Psoas muscle (tissue), 8 donors: ENCODE results near the gene ODC1. TPM values are rescaled to one million over a fixed set of nuclear protein-coding genes. Genes with fewer than 3 reads are reported as not detected.

Experiments used
- ATAC-seq, 4 donors: fragments of 200-7000 bp; cut with Tn5 transposase; one replicate each; pipeline ENCODE4 v1.9.1; 2020; ENCODE audit warnings: moderate library complexity in 3 of 4, mild to moderate bottlenecking in 2 of 4
- DNase-seq, 2 donors: peaks; one replicate each; pipeline ENCODE4 v3.0.0-alpha.2; 2020
- H3K27ac ChIP-seq: fragments of 200-600 bp; one replicate; pipeline ENCODE4 v1.8.0; 2022
- H3K27me3 ChIP-seq, 3 donors: fragments of 200-600 bp in 1 of 3; one replicate each; pipeline versions ENCODE4 v1.6.1 to v1.8.0; 2013 to 2022; ENCODE audit warnings: low read length in 2 of 3, mild to moderate bottlenecking in 2 of 3, moderate library complexity in 1 of 3; ENCODE audit not compliant: insufficient read depth in 3 of 3
- H3K36me3 ChIP-seq, 2 donors: fragments of 200-600 bp in 1 of 2; one replicate each; pipeline versions ENCODE4 v1.6.1 to v1.8.0; 2013 to 2022; ENCODE audit warnings: low read depth in 1 of 2, mild to moderate bottlenecking in 1 of 2, moderate library complexity in 1 of 2; ENCODE audit not compliant: insufficient read depth in 1 of 2
- H3K4me1 ChIP-seq: fragments of 200-600 bp; one replicate; pipeline ENCODE4 v1.8.0; 2022
- H3K4me3 ChIP-seq: fragments of 200-600 bp; one replicate; pipeline ENCODE4 v1.8.0; 2022; ENCODE audit warnings: mild to moderate bottlenecking
- H3K9me3 ChIP-seq: fragments of 200-600 bp; one replicate; pipeline ENCODE4 v1.8.0; 2022
- CTCF ChIP-seq: fragments of 200-600 bp; IDR thresholded peaks from one replicate; pipeline ENCODE4 v1.8.0; 2022; ENCODE audit warnings: antibody characterized with exemption
- WGBS, 3 donors: extraction: QIAGEN DNeasy Blood & Tissue Kit; methylation state at CpG; one replicate each; pipeline versions ENCODE4 v1.1.6 to v1.1.7; 2013; 5-methylcytosine and 5-hydroxymethylcytosine counted together
- intact Hi-C, 2 donors: fragments of 100-400 bp; cut with DNase I; formaldehyde crosslinking; loops; one replicate each; pipeline versions ENCODE4 v1.11.0 to v1.14.2; 2022
- polyA plus RNA-seq, 3 donors: library from polyadenylated mRNA; stranded (reverse); fragments of 200-250 nt; gene quantifications; one replicate each; pipeline ENCODE4 v1.2.3, GENCODE V29; 2013
- total RNA-seq, 4 donors: library from RNA; stranded (reverse); fragmentation: NEBNext Ultra II Directional in 2 of 4; extraction: Animal tissue kit (Norgen Biotek cat#: 25700) in 2 of 4; gene quantifications; one replicate each; pipeline versions ENCODE4 v1.2.1 to v1.2.4, GENCODE V29; 2021 to 2023
- donor health status: healthy with polysubstance abuse.
- donor health status: DM: no; HTN: no; CAD: no; lungs with moderate emphysema.
- donor health status: Bipolar disorder and iron deficiency.
- donor health status: healthy.
- donor health status: DM: yes; HTN: yes; CAD: no.
- donor health status: DM: no; HTN: no; CAD: no.
- donor health status: DM: no; HTN: no; CAD: no.
- donor health status: DM: yes; HTN: yes; CAD: no.

The ODC1 gene
- total and polyA plus RNA-seq, 7 donors, result 56.8 to 226 (median 106) TPM

GRCh38 chr2:10398496-10398895 lies 49.6 kb downstream of the ODC1 start:
- no peaks in the 10 kb centered on the region for H3K4me1 ChIP-seq
- no peaks in the 10 kb centered on the region for H3K9me3 ChIP-seq
- intact Hi-C loops, result no loop called here
- no peak for TF ChIP-seq CTCF
- WGBS, 3 donors, result 60 to 72% (median 72%) methylated on average over 14 of the region's 14 CpGs
- H3K36me3 ChIP-seq, result no peaks in the 10 kb centered on the region
- no peak overlapping the region for H3K4me3 ChIP-seq
- no peaks in the 10 kb centered on the region for H3K27me3 ChIP-seq
- no peak for ATAC-seq
- H3K27ac ChIP-seq, result no peak overlapping the region
- DNase-seq, result no peak

GRCh38 chr2:10397878-10398277 lies 50.2 kb downstream of the ODC1 start:
- 34 to 50% (median 43%) methylated on average over 4 of the region's 4 CpGs for WGBS, 3 donors
- no peak overlapping the region for H3K4me3 ChIP-seq
- H3K9me3 ChIP-seq, result no peaks in the 10 kb centered on the region
- DNase-seq, result no peak
- TF ChIP-seq CTCF, result no peak
- H3K27me3 ChIP-seq, result no peaks in the 10 kb centered on the region
- intact Hi-C loops, result no loop called here
- ATAC-seq, result peak in 3 of 4 donors; percentile 31 to 65 (median 61)
- H3K27ac ChIP-seq, result no peak overlapping the region
- no peaks in the 10 kb centered on the region for H3K4me1 ChIP-seq
- H3K36me3 ChIP-seq, result no peaks in the 10 kb centered on the region

- Histone ChIP-seq H3K27me3 (no peaks in the 10 kb centered on the region), H3K9me3 (no peaks in the 10 kb centered on the region), H3K4me3 (no peak overlapping the region), H3K36me3 (no peaks in the 10 kb centered on the region), H3K4me1 (no peaks in the 10 kb centered on the region), H3K27ac (no peak overlapping the region)
- WGBS, 3 donors, result 71 to 74% (median 74%) methylated on average over 16 of the region's 16 CpGs
- intact Hi-C loops, result no loop called here
- no peak for TF ChIP-seq CTCF
- ATAC-seq, result peak in 2 of 4 donors; percentile 5 to 24
- DNase-seq, result no peak
These were observed 50.7 kb downstream of the ODC1 start for GRCh38 chr2:10397297-10397875.

GRCh38 chr2:10396464-10396863 lies 51.7 kb downstream of the ODC1 start:
- DNase-seq (no peak), ATAC-seq (no peak)
- Histone ChIP-seq H3K27me3 (no peaks in the 10 kb centered on the region), H3K4me3 (no peak overlapping the region), H3K27ac (no peak overlapping the region), H3K36me3 (no peaks in the 10 kb centered on the region), H3K9me3 (no peaks in the 10 kb centered on the region), H3K4me1 (no peaks in the 10 kb centered on the region)
- no peak for TF ChIP-seq CTCF
- intact Hi-C loops, result no loop called here
- WGBS, 3 donors, result 80 to 87% (median 84%) methylated on average over 13 of the region's 13 CpGs

GRCh38 chr2:10395893-10396292 lies 52.2 kb downstream of the ODC1 start:
- no peak for TF ChIP-seq CTCF

More at GRCh38 chr2:10395893-10396292, 52.2 kb downstream of the ODC1 start:
- Histone ChIP-seq H3K27me3 (no peaks in the 10 kb centered on the region), H3K4me1 (no peaks in the 10 kb centered on the region), H3K9me3 (no peaks in the 10 kb centered on the region), H3K27ac (no peak overlapping the region), H3K36me3 (no peaks in the 10 kb centered on the region), H3K4me3 (no peak overlapping the region)
- intact Hi-C loops, result no loop called here
- ATAC-seq (no peak), DNase-seq (no peak)
- WGBS, 3 donors, result 84 to 92% (median 90%) methylated on average over 14 of the region's 14 CpGs
